GM19463 (cell line): ENCODE data around the gene TNRC18.
"Not testable (repeated sequence)": the region's sequence is repeated elsewhere in the genome, so short reads cannot be mapped to it uniquely, and the experiment has no call there.

ENCODE experiments used
- ATAC-seq: cut with Tn5 transposase; IDR thresholded peaks from one replicate; pipeline ENCODE4 v1.9.1; 2021; ENCODE audit warnings: mild to moderate bottlenecking, moderate library complexity; ENCODE audit not compliant: unreplicated experiment

TNRC18 gene

GRCh38 chr7:5423306-5423975 is at the start of gene TNRC18:
Gene TNRC18 (minus strand): TSS chr7:5423834. CDS start chr7:5421246, 2,588 bp downstream.
- no peak for ATAC-seq

- no peak for ATAC-seq
These were observed 49.0 kb upstream of the TNRC18 start for GRCh38 chr7:5472432-5473315.

GRCh38 chr7:5471623-5472022 is 48.0 kb upstream of the TNRC18 start:
- ATAC-seq = not testable (repeated sequence)

GRCh38 chr7:5470816-5471215 is 47.2 kb upstream of the TNRC18 start:
- ATAC-seq = no peak

GRCh38 chr7:5470167-5470532 is 46.5 kb upstream of the TNRC18 start:
- no peak for ATAC-seq

GRCh38 chr7:5469375-5470166 is 45.9 kb upstream of the TNRC18 start:
- ATAC-seq = no peak

GRCh38 chr7:5467645-5468044 is 44.0 kb upstream of the TNRC18 start:
- no peak for ATAC-seq

GRCh38 chr7:5466551-5466950 is 42.9 kb upstream of the TNRC18 start:
- no peak for ATAC-seq

- ATAC-seq = no peak
These were observed 39.4 kb upstream of the TNRC18 start for GRCh38 chr7:5463031-5463430.

GRCh38 chr7:5462216-5462615 is 38.6 kb upstream of the TNRC18 start:
- no peak for ATAC-seq

GRCh38 chr7:5458921-5459480 is 35.4 kb upstream of the TNRC18 start:
- no peak for ATAC-seq

GRCh38 chr7:5457245-5457735 is 33.7 kb upstream of the TNRC18 start:
- ATAC-seq = no peak

- ATAC-seq = no peak
These were observed 32.8 kb upstream of the TNRC18 start for GRCh38 chr7:5456409-5456808.

- no peak for ATAC-seq
These were observed 32.1 kb upstream of the TNRC18 start for GRCh38 chr7:5455581-5456219.

- ATAC-seq = no peak
These were observed 31.5 kb upstream of the TNRC18 start for GRCh38 chr7:5455175-5455574.

GRCh38 chr7:5454485-5454884 is 30.9 kb upstream of the TNRC18 start:
- ATAC-seq = no peak

GRCh38 chr7:5453566-5454075 is 30.0 kb upstream of the TNRC18 start:
- ATAC-seq = no peak

GRCh38 chr7:5452937-5453540 is 29.4 kb upstream of the TNRC18 start:
- ATAC-seq = no peak

- ATAC-seq = no peak
These were observed 28.9 kb upstream of the TNRC18 start for GRCh38 chr7:5452470-5452899.

GRCh38 chr7:5451391-5451790 is 27.8 kb upstream of the TNRC18 start:
- ATAC-seq = no peak
